Activated effector memory CD4-positive, alpha-beta T cell treated with Interleukin-2 at 50 U/mL for 16 hours (primary cell): ENCODE measurements around the gene GOLGB1.
"Not testable (repeated sequence)": the region's sequence is repeated elsewhere in the genome, so short reads cannot be mapped to it uniquely, and the experiment has no call there.

Source experiments
- DNase-seq: peaks from one replicate; pipeline ENCODE4 v3.0.0-alpha.2; 2020

The GOLGB1 gene

DNA sequence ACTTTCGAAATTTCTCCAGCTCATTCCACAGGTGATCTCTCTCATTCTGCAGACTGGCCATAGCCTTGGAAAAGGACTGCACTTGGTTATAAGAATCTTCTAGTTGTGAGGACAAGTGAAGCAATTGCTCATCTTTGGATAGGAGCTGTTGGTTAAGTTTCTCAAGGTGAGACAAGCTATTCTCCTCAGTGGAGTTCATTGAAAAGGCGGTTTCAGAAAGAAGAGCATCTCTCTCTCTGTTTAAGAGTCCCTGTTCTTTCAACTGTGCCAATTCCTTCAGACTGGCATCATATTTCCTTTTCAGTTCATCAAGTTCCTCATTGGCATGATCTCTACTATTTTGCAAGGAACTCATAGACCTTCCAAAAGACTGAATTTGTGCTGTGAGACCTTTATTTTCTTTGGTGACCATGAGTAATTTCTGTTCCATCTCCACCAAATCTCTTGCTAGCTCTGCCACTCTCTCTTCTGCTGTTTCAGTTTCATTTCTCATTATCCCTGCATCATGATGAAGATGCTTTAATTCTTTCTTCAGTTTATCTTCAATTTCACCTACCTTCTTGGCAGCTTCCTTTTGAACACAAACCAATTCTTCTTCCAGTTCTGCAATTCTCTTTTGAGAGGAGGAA lies 58.6 kb downstream of the GOLGB1 start:
- DNase-seq: no peak

DNA sequence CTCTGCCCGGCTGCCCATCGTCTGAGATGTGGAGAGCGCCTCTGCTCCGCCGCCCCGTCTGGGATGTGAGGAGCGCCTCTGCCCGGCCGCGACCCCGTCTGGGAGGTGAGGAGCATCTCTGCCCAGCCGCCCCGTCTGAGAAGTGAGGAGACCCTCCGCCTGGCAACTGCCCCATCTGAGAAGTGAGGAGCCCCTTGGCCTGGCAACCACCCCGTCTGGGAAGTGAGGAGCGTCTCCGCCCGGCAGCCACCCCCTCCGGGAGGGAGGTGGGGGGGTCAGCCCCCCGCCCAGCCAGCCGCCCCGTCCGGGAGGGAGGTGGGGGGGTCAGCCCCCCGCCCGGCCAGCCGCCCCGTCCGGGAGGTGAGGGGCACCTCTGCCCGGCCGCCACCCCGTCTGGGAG lies 60.8 kb downstream of the GOLGB1 start:
- not testable (repeated sequence) for DNase-seq

DNA sequence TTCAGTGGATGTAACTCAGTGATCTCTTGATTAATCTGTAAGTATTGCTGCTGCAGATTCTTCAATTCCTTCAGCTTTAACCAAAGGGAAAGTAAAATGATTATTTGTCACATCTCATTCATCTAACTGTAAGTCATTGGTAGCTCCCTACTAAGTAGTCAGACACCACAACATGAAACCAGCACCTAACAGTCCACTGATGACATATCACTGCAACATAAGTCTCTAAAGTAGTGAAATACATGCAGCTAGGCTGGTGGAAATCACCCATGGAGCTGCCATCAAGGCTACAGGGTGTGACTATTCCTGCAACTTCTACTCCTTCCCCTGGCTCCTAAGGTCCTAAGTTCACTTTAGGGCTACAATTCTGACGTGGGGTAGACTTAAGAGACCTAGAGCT lies 67.7 kb downstream of the GOLGB1 start:
- no peak for DNase-seq

DNA sequence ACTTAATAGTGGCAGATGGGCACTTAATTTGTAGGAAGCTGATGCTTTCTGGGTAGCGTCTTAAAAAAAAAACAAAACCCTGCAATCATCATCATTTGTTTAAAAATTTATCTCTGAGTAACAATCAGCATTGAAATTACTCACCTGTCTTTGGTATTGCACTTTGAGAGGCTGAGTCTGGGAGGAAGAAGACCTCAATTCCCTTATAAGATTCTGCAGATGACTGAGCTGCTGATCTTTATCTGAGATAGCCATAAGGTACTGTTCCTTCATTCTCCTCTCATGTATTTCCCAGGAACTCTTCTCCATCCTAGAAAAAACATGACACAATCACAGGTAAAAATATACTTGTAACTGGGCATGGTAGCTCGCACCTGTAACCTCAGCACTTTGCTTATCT lies 72.4 kb downstream of the GOLGB1 start:
- no peak for DNase-seq

DNA sequence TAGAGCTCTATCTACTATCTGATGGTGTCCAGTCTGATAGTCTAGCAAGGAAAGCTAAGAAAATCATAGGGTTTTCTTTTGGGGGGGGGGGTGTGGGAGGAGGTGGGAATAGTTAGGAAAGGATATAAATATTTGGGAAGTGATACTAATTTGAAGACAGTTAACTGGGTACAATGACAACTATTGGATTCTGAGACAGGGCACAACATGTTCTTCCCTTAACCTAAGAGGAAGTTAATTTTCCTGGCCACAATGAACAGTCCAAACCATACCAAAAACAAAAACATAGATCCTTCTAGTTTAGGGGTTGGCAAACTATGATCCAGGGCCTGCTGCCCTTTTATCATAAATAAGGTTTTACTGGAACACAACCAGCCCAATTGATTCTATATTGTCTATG lies 78.9 kb downstream of the GOLGB1 start:
- no peak for DNase-seq

DNA sequence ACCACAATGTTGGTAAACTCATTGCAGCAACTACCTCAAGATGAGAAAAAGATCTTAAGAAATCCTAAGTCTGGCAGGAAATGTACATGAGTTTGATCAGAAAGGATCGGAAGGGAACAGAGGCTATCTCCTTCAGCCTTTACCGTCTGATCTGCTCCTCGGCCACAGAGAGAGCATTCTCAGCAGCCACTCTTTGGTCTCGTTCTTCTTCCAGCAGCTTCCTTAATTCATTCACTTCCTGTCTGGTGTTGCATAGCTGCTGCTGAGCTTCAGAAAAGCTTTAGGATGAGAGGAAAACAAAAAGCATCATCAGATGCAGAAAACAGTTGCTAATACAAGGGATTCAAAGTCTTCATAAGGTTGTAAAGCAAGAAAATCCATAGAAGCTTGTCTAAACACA lies 82.2 kb downstream of the GOLGB1 start:
- no peak for DNase-seq

DNA sequence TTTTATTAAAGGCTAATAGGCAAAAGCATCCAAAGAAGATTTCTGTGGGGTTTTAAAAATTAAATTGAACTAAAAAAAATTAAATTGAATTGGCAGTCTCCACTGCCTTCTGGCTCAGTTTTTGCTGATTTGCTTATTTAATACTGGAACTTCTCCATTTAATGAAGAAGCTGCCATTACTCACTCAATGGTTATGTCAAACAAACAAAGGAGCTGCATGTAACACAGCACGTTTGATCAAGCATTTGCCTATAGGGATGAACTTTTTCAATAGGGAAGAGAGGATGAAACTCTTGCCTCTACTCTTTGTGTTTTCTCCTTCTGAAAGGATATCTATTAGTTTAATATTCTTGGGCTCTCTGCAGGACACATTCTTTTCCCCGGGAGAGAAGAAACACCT lies 84.1 kb downstream of the GOLGB1 start:
- no peak for DNase-seq

DNA sequence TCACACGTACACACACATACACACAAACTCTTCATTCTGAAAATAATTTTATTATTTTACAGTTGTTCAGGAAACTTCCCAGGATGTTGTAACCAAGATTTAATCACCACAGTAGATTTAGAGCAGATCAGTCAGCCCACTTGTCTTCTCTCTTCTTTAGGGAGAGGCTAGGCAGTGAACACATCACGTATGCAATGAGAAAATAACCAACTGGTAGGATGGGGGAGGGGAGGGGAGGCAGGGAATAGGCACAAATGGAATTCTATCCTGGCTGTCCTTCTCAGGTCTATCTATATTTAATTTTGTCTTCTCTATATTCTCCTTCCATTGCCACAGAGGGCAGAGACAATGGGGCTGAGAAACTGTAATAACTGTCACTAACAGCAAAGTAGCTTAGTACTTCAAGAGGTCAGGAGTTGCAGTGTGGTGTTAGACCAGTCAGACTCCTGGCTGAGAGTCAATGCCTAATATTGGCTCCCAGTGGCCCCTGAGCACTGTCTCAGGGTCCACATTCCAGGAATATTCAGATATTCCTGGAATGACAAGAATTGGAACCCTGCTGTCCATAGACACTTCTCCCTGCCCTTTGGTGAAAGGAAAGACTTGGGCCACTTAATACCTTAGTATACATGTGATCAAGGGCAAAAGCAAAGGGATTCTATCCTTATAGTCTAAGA lies 86.2 kb downstream of the GOLGB1 start:
- DNase-seq: no peak

DNA sequence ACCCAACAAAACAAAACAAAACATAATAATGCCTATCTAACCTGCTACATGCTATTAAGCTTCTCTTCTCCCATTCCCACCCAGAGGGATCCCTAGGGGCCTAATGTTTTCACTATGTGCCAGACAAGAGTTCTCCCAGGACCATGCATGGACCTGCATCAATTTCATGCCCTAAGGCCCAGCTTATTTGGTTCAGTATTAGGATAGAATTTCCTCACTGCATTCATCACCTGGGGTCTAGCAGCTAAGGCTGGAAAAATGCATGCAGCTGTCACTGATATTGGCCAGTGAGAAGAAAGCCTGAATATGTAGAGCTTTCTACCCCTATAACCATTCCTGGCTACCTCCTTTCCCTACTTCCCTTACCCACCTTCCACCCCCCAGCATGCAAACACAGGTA lies 86.8 kb downstream of the GOLGB1 start:
- DNase-seq: no peak

DNA sequence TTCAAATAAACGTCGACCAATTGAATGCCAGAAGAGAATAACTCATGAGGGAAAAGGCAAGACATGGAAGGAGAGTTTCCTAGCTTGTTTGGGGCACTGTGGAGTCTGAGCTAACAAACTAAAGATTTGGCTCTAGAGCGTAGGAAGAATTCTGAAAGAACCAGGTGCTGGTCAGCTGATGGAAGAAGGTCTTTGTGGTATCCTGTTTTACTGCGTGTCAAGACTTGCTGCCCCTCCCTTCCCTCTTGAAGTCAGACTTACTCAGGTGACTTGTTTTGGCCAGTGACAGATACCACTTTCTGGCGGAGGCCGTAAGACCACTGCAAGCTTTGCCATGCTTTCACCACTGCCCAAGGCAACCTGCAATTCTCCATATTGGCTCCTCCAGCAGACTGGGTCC lies 88.2 kb downstream of the GOLGB1 start:
- no peak for DNase-seq

DNA sequence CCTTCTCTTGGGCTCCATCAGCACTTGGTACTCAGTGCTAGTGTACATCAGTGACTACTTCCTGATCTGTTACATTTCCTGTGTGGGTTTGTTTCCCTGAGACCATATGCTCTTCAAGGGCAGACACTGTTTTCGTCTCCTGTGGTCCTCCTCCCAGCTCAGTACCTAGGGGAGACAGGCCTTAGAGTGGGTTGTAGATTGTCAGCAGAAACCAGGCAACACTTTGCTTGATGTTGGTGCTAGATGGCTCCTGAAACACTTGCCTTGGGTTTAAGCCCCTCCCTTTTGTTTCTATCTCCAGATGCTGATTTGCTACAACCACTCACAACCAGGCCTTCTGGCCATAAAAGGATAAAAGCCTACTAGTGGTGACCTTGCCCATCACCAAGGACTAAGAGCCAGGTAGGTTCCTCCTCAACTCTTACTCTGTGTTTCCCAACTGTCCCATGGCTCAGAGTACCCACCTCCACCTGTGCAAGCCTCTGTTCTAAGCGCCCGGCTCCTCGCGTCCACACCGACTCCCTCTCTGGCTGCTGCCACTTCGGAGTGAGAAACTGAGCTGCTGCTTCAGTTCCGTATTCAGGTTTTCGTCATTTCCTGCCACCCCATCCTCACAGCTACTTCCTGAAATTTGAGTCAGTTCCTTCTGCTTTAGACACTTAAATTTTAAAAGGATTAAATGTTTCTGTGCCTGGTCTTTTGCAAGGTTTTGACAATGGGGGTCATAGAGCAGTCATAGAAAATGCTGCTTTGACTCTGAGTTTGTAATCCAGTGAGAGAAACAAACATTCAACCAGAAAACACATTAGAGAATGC lies 89.0 kb downstream of the GOLGB1 start, which contains the start of gene HCLS1:
Gene HCLS1, minus strand, starts transcription at position 548 of the 816 bp plus-strand sequence. CDS start 2,556 bp downstream, outside the sequence.
- DNase-seq: peak; percentile 64

DNA sequence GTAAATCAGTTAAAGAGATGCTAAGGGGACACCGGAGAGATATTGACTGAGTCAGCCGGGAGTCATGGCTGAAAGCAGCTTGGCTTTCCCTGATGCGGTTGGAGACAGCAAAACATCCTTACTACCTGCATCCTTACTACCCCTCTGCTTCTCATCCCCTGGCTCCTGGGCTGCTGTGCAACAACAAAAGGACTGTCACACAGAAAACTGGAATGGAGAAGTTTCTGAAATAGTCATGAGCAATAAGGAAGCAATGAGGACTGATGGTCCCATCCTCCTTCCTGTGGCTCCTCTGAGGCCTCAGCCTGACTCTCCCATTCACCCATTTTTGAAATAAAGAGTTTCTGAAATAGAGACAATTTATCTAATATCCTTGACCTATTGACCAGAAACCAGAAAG lies 90.0 kb downstream of the GOLGB1 start:
- DNase-seq: no peak

DNA sequence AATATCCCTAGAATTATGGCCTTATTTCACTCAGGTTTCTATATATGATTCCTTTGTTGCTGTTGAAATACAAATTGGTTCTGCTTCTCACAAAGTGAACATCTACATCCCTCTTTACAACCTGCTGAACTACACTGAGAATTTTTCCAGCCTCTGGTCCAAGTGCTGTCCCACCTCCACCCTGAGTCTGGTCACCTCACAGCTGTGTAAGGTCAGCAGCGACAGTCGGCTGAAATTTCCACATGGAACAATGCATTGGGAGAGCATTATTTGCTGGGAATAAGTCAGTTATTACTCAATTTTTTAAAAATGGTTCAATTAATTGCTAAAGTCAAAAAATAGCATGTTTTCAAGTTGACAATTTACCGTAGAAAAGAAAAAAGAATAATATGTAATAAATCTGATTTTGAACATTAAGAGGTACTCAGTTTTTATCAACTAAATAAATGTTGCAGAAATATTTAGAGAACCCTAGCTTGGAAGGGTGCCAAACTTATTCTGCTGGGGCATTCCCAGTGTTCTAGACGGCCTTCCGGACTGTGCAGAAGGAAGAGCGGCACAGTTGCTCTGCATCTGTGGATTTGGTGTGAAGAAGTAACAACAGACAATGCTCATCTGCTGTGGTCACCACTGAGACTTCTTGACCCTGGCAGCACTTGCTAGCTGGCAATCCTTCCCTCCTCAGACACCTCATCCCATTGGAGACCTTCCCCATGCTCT lies 90.7 kb downstream of the GOLGB1 start:
- no peak for DNase-seq

DNA sequence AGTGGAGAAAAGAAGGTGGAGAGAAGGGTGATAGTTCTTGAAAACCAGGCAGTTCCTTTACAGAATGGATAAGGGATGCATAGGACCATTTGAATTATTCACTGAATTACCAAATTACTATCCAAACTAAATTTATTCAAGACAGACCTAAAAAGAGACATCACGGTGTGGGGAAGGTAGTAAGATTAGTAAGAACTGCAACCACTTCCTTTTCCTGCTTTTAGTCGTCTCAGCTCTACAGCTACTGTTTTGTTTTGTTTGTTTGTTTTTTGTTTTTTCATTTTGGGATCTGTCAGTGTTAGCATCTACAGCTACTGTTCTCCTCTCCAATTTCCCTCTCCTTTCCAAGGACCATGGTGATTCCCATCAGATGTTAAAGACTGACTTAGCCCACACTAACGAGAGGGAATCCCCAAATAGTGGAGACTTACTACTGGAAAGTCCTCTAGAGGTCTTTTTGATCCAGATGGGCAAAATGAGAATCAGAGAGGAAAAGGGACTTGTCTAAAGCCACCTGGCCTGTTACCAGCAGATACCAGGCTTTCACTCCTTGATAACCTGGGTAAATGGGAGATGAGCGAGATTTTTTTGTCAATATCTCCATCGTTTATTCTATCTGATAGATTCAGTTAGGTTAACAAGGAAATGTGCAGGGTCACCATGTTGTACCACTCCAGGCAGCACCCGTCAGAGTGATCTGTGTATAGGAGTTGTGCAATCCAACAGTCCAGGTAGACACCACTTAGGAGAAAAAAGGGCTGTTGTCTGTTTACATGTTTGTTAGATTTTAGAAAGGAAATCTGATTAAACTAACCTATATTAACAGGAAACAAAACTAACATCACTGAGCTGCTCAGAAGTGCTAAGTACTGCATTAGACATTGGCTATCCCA lies 94.8 kb downstream of the GOLGB1 start:
- DNase-seq: no peak

DNA sequence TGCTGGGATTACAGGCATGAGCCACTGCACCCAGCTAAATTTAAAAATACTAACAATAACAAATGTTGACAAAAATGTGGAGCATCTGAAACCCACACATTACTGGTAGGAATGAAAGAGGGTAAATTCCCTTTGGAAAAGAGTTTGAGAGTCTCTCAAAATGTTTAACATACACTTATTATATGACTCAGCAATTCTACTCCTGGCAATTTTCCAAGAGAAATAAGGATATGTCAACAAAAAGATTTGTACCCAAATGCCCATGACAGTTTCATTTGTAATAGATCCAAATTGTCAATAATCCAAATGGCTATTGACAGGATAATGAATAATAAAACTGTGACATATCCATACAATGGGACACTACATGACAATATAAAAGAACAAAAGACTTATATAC lies 97.9 kb downstream of the GOLGB1 start:
- no peak for DNase-seq

DNA sequence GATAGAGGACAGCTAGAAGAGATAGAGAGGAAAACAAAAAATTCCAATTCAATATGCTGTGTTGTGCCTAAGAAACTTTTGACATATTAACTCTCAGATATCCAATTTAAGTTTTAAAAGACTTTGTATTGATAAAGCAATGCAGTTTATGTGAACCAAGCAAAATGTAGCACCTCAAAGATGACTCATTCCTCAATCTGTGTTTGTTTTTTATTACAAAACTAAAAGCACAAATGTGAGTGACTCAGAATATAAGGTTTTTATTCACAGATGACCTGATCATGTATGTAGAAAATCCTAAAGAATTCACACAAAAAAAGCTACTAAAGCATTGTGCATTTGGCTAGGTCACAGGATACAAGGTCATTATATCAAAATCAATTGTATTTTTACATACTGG lies 99.9 kb downstream of the GOLGB1 start:
- no peak for DNase-seq

DNA sequence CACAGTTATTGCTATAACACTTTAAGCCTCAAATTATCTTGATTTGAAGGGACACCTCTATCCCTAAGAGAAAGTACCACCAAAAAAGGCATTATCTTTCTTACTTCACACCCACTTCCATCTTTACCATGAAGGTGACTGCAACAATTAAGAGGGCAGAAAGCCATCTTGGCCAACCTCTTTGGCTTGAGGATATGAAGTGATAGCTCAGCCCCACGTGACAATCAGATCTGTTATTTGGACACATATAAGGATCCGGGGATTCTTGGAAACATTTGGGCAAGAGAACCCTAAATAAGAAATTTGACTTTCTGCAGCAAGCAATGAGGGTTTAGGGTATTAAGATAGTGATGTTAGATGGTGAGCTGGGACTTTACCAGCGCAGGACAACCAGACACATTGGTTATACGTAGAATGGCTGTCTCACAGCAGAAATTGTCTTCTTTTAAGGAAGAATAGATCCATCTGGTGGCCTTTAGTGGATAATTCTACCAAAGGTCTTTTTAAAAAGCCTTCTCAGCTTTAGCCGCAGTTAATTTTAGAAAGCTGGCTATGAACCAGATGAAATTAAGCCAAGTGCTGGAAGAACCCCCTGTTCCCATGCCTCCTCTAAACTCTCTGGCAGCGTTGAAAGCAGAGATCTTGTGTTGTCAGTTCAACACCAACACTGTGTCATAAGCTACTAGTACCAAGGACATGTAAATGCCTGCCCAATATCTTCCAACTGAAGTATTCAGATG lies 101.2 kb downstream of the GOLGB1 start:
- no peak for DNase-seq

DNA sequence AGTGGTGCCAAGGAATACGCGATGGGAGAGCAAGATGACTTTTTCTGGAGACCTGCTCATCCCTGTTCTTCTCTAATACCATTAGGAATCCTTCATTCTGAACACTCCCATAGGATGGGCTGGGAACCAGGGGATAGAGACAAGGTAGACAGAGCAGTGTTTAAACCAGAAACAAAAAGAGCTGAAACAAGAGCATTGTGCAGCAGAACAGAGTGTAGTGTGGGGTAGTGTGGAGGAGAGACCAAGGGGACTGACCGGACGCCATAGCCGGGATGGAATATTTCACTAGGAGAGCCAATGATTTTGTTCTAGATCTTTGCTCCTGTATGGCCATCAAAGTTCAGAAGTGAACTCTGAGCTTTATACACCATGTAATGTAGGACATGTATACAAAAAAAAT lies 104.5 kb downstream of the GOLGB1 start:
- DNase-seq: no peak

DNA sequence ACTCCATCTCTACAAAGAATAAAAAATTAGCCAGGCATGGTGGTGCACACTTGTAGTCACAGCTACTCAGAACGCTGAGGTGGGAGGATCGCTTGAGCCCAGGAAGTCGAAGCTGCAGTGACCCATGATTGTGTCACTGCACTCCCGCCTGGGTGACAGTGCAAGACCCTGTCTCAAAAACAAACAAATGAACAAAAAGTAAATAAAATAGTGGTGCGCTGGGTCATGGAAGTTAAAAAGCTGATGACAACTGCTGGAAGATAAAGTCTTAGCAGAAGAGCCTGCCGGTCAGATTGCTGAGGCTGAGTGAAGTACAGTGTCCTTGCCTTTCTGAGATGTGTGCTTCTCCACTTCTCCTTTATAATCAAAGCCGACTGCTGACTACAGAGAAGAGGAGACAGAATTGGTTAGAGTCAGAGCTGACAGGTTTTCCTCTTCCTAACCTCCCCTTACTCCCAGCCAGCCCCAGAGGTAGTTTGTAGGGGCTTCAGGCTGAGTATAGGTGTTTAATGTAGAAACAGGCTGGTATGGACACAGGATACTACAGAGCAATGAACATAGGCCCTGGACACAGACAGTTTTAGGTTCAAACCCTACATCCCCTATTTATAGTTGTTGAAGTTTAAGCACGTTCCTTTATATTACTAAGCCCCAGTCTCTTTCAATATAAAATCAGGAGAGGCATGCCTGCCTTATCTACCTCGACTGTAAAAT lies 106.8 kb downstream of the GOLGB1 start:
- no peak for DNase-seq

DNA sequence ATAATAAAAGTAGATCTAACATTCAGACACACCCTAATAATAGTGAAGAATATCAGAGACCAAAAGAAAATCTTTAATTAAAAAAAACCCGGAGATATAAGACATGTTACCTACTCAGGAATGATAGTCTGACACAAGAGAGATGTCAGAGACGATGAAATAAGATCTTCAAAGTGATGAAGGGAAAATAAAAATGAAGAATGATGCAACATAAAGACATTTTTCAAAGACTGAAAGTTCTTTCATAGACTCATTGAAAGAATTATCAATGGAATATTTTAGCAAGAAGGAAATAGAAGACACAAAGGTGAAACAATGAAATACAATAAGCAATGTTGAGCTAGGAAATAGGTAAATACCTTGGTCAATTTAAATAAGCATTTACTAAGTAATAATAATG lies 108.4 kb downstream of the GOLGB1 start:
- DNase-seq: no peak

DNA sequence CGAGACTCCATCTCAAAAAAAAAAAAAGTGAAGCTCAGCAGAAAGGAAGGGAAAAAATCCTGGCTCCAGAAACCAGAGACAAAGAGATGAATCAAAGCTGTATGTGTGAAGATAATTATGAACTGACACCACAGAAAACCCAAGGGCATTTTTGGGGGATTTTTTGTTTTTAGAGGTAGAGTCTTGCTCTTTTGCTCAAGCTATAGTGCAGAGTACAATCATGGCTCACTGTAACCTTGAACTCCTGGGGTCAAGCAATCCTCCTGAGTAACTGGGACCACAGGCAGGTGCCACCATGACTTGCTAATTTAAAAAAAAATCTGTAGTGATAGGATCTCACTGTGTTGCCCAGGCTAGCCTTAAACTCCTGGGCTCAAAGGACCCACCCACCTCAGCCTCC lies 111.6 kb downstream of the GOLGB1 start:
- DNase-seq: no peak
